K562 (cell line): Measurements from ENCODE around the gene VAC14. TPM values are rescaled to one million over a fixed set of nuclear protein-coding genes. Genes with fewer than 3 reads are reported as not detected.

Source experiments
- polyA plus RNA-seq, 8 experiments: library from polyadenylated mRNA; depleted of rRNA in 4 of 8; stranded (reverse) in 5 of 8; unstranded in 3 of 8; fragments of >200 nt; fragmentation: Nextera tagmentation in 2 of 8; fragmentation: Illumina TruSeq in 1 of 8; extraction: Ambion mirVana in 2 of 8; extraction: Trizol in 1 of 8; gene quantifications; 2 replicates each; pipeline versions ENCODE4 v1.2.1 to v1.2.3, GENCODE V29; 2011 to 2014; ENCODE audit warnings: inconsistent platforms in 1 of 8, missing spikeins in 1 of 8
- total RNA-seq, 7 experiments: library from RNA; depleted of rRNA in 6 of 7; stranded (reverse); fragments of >200 nt in 6 of 7; fragmentation: Illumina TruSeq in 2 of 7; extraction: Trizol in 2 of 7; gene quantifications; 2 replicates each; pipeline versions ENCODE4 v1.2.1 to v1.2.3, GENCODE V29; 2011 to 2021; ENCODE audit warnings: low replicate concordance in 1 of 7
- TF ChIP-seq, protein P1 (sequence below): fragments of 200-600 bp; sonication (generic); IDR thresholded peaks from one replicate; pipeline ENCODE4 v1.6.1; 2012; ENCODE audit warnings: mild to moderate bottlenecking, low read depth, low read length, inconsistent platforms

The VAC14 gene
- total and polyA plus RNA-seq, 9 of the 15 experiments (the other 6 are each of a cell fraction or from before 2014, with no cell fraction given), result 1.3 to 41.6 (median 26.6) TPM

DNA sequence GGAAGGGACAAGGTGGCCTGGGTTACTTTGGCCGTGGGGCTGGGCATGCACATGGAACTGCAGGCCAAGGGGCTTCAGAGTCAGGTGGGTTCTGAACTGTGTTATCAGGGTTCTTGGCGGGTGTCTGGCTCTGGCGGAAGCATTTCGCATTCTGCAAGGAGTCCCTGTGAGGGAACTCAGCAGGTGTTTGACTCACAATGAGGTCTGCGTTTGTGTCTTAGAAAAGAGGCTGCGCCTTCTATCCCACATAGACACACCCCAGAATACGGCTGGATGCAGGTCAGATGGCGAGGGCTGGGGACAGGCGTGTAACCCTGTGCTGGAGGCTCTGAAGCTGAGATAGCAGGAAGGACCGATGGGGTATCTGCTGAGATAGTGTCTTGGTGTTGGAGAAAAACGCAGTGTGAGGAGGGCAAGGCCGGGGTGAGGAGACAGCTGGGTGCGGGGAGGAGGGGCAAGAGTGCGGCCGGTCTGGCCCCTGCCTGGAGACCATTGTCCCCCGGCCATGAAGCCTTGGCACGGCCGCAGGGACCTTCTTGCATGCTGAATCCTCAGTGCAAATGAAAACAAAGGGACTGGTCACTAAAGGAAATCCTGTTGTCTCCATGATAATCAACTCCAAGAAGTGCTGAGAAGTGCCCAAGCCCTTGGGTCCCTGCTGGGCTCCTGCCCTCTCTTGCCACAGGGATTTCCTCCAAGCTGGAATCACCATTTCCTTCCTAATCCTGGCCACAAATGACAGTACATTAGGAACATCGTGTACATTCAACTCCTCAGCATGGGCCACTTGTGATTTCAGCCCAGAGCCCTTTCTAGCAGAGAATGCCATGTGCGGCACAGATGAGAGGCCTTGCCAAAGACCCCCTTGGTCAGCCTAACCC, 92.4 kb downstream of the VAC14 start (continued):
- TF ChIP-seq, protein P1, sequence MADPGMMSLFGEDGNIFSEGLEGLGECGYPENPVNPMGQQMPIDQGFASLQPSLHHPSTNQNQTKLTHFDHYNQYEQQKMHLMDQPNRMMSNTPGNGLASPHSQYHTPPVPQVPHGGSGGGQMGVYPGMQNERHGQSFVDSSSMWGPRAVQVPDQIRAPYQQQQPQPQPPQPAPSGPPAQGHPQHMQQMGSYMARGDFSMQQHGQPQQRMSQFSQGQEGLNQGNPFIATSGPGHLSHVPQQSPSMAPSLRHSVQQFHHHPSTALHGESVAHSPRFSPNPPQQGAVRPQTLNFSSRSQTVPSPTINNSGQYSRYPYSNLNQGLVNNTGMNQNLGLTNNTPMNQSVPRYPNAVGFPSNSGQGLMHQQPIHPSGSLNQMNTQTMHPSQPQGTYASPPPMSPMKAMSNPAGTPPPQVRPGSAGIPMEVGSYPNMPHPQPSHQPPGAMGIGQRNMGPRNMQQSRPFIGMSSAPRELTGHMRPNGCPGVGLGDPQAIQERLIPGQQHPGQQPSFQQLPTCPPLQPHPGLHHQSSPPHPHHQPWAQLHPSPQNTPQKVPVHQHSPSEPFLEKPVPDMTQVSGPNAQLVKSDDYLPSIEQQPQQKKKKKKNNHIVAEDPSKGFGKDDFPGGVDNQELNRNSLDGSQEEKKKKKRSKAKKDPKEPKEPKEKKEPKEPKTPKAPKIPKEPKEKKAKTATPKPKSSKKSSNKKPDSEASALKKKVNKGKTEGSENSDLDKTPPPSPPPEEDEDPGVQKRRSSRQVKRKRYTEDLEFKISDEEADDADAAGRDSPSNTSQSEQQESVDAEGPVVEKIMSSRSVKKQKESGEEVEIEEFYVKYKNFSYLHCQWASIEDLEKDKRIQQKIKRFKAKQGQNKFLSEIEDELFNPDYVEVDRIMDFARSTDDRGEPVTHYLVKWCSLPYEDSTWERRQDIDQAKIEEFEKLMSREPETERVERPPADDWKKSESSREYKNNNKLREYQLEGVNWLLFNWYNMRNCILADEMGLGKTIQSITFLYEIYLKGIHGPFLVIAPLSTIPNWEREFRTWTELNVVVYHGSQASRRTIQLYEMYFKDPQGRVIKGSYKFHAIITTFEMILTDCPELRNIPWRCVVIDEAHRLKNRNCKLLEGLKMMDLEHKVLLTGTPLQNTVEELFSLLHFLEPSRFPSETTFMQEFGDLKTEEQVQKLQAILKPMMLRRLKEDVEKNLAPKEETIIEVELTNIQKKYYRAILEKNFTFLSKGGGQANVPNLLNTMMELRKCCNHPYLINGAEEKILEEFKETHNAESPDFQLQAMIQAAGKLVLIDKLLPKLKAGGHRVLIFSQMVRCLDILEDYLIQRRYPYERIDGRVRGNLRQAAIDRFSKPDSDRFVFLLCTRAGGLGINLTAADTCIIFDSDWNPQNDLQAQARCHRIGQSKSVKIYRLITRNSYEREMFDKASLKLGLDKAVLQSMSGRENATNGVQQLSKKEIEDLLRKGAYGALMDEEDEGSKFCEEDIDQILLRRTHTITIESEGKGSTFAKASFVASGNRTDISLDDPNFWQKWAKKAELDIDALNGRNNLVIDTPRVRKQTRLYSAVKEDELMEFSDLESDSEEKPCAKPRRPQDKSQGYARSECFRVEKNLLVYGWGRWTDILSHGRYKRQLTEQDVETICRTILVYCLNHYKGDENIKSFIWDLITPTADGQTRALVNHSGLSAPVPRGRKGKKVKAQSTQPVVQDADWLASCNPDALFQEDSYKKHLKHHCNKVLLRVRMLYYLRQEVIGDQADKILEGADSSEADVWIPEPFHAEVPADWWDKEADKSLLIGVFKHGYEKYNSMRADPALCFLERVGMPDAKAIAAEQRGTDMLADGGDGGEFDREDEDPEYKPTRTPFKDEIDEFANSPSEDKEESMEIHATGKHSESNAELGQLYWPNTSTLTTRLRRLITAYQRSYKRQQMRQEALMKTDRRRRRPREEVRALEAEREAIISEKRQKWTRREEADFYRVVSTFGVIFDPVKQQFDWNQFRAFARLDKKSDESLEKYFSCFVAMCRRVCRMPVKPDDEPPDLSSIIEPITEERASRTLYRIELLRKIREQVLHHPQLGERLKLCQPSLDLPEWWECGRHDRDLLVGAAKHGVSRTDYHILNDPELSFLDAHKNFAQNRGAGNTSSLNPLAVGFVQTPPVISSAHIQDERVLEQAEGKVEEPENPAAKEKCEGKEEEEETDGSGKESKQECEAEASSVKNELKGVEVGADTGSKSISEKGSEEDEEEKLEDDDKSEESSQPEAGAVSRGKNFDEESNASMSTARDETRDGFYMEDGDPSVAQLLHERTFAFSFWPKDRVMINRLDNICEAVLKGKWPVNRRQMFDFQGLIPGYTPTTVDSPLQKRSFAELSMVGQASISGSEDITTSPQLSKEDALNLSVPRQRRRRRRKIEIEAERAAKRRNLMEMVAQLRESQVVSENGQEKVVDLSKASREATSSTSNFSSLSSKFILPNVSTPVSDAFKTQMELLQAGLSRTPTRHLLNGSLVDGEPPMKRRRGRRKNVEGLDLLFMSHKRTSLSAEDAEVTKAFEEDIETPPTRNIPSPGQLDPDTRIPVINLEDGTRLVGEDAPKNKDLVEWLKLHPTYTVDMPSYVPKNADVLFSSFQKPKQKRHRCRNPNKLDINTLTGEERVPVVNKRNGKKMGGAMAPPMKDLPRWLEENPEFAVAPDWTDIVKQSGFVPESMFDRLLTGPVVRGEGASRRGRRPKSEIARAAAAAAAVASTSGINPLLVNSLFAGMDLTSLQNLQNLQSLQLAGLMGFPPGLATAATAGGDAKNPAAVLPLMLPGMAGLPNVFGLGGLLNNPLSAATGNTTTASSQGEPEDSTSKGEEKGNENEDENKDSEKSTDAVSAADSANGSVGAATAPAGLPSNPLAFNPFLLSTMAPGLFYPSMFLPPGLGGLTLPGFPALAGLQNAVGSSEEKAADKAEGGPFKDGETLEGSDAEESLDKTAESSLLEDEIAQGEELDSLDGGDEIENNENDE, result no peak
